Measurements from ENCODE around the gene PDCD2L. TPM values are rescaled to one million over a fixed set of nuclear protein-coding genes. Genes with fewer than 3 reads are reported as not detected.
"Not testable (repeated sequence)": the region's sequence is repeated elsewhere in the genome, so short reads cannot be mapped to it uniquely, and the experiment has no call there.

PDCD2L gene
- polyA plus RNA-seq, 1 donor (not counting 4 experiments of a cell fraction or from before 2014, with no cell fraction given) = 23.8 TPM

GRCh38 chr19:34367624-34367957 lies 36.6 kb upstream of the PDCD2L start:
- no peaks in the 10 kb centered on the region for H3K27me3 ChIP-seq (ENCODE audit: control insufficient read depth, extremely low read depth, insufficient read depth, low read length)
- dilution Hi-C loops (cut with MboI; ENCODE audit: extremely low pct_ligation_motif_present, low sequenced_read_pairs) = no loop called here

GRCh38 chr19:34368338-34368737 lies 35.9 kb upstream of the PDCD2L start:
- Histone ChIP-seq H3K9me3 (ENCODE audit: control insufficient read depth, low read depth, low read length) (no peaks in the 10 kb centered on the region), H3K27me3 (ENCODE audit: control insufficient read depth, extremely low read depth, insufficient read depth, low read length) (no peaks in the 10 kb centered on the region), H3K4me3 (ENCODE audit: control insufficient read depth in 2 of 3, extremely low read depth in 1 of 3, insufficient read depth in 2 of 3, low read depth in 1 of 3, low read length in 3 of 3) (no peak overlapping the region), H3K9ac (ENCODE audit: control insufficient read depth, extremely low read depth, insufficient read depth, low read length) (no peak overlapping the region), H3K9me1 (ENCODE audit: control insufficient read depth, extremely low read depth, insufficient read depth, low read length) (no peaks in the 10 kb centered on the region), H3K4me1 (ENCODE audit: control insufficient read depth, extremely low read depth, insufficient read depth, low read length) (peaks cover 18% of the 10 kb centered on the region), H3K4me2 (ENCODE audit: control insufficient read depth, extremely low read depth, insufficient read depth, low read depth, low read length) (no peak overlapping the region), H3K27ac (ENCODE audit: control insufficient read depth, insufficient read depth, low read length) (no peak overlapping the region), H4K20me1 (ENCODE audit: control insufficient read depth, extremely low read depth, insufficient read depth, low read length) (no peaks in the 10 kb centered on the region), H3K36me3 (ENCODE audit: control insufficient read depth in 2 of 2, extremely low read depth in 1 of 2, insufficient read depth in 2 of 2, low read length in 2 of 2) (peaks cover 20 to 24% of the 10 kb centered on the region in 2 experiments), H2AFZ (ENCODE audit: control insufficient read depth, low read length) (no peak overlapping the region), H3K79me2 (ENCODE audit: control insufficient read depth, insufficient read depth, low read length) (peaks cover 43% of the 10 kb centered on the region)
- FAIRE-seq = no peak
- no peak for TF ChIP-seq EZH2 (IDR thresholded peaks at IDR 0.05; ENCODE audit: low read length)
- no peak for TF ChIP-seq CTCF (optimal IDR thresholded peaks at IDR 0.05 in 1 of 3, IDR thresholded peaks at IDR 0.05 in 1 of 3, conservative IDR thresholded peaks at IDR 0.05 in 1 of 3; ENCODE audit: extremely low read depth in 1 of 3, insufficient read depth in 2 of 3, low read length in 3 of 3)
- dilution Hi-C loops (cut with MboI; ENCODE audit: extremely low pct_ligation_motif_present, low sequenced_read_pairs) = no loop called here
- no peak for DNase-seq (ENCODE audit: low read depth, low spot score)

More at GRCh38 chr19:34367624-34367957, 36.6 kb upstream of the PDCD2L start:
- Histone ChIP-seq H3K79me2 (ENCODE audit: control insufficient read depth, insufficient read depth, low read length) (peaks cover 43% of the 10 kb centered on the region), H3K36me3 (ENCODE audit: control insufficient read depth in 2 of 2, extremely low read depth in 1 of 2, insufficient read depth in 2 of 2, low read length in 2 of 2) (peaks cover 20 to 24% of the 10 kb centered on the region in 2 experiments), H3K9me3 (ENCODE audit: control insufficient read depth, low read depth, low read length) (no peaks in the 10 kb centered on the region), H3K4me2 (ENCODE audit: control insufficient read depth, extremely low read depth, insufficient read depth, low read depth, low read length) (no peak overlapping the region), H4K20me1 (ENCODE audit: control insufficient read depth, extremely low read depth, insufficient read depth, low read length) (no peaks in the 10 kb centered on the region), H2AFZ (ENCODE audit: control insufficient read depth, low read length) (no peak overlapping the region), H3K27ac (ENCODE audit: control insufficient read depth, insufficient read depth, low read length) (no peak overlapping the region), H3K4me3 (ENCODE audit: control insufficient read depth in 2 of 3, extremely low read depth in 1 of 3, insufficient read depth in 2 of 3, low read depth in 1 of 3, low read length in 3 of 3) (no peak overlapping the region), H3K9me1 (ENCODE audit: control insufficient read depth, extremely low read depth, insufficient read depth, low read length) (no peaks in the 10 kb centered on the region), H3K4me1 (ENCODE audit: control insufficient read depth, extremely low read depth, insufficient read depth, low read length) (peaks cover 18% of the 10 kb centered on the region), H3K9ac (ENCODE audit: control insufficient read depth, extremely low read depth, insufficient read depth, low read length) (no peak overlapping the region)
- FAIRE-seq (no peak), DNase-seq (ENCODE audit: low read depth, low spot score) (no peak)
- TF ChIP-seq EZH2 (IDR thresholded peaks at IDR 0.05; ENCODE audit: low read length) (no peak), CTCF (optimal IDR thresholded peaks at IDR 0.05 in 1 of 3, IDR thresholded peaks at IDR 0.05 in 1 of 3, conservative IDR thresholded peaks at IDR 0.05 in 1 of 3; ENCODE audit: extremely low read depth in 1 of 3, insufficient read depth in 2 of 3, low read length in 3 of 3) (no peak)

- H3K9me3 ChIP-seq (ENCODE audit: control insufficient read depth, low read depth, low read length); H3K9ac ChIP-seq (ENCODE audit: control insufficient read depth, extremely low read depth, insufficient read depth, low read length); H3K27ac ChIP-seq (ENCODE audit: control insufficient read depth, insufficient read depth, low read length); dilution Hi-C loops (cut with MboI; ENCODE audit: extremely low pct_ligation_motif_present, low sequenced_read_pairs); H3K4me3 ChIP-seq (ENCODE audit: control insufficient read depth in 2 of 3, extremely low read depth in 1 of 3, insufficient read depth in 2 of 3, low read depth in 1 of 3, low read length in 3 of 3); H3K9me1 ChIP-seq (ENCODE audit: control insufficient read depth, extremely low read depth, insufficient read depth, low read length); H2AFZ ChIP-seq (ENCODE audit: control insufficient read depth, low read length); H3K27me3 ChIP-seq (ENCODE audit: control insufficient read depth, extremely low read depth, insufficient read depth, low read length); H4K20me1 ChIP-seq (ENCODE audit: control insufficient read depth, extremely low read depth, insufficient read depth, low read length); DNase-seq (ENCODE audit: low read depth, low spot score); H3K4me2 ChIP-seq (ENCODE audit: control insufficient read depth, extremely low read depth, insufficient read depth, low read depth, low read length); FAIRE-seq: not testable (repeated sequence)
- H3K79me2 ChIP-seq (ENCODE audit: control insufficient read depth, insufficient read depth, low read length) = peaks cover 47% of the 10 kb centered on the region
- H3K36me3 ChIP-seq (ENCODE audit: control insufficient read depth in 2 of 2, extremely low read depth in 1 of 2, insufficient read depth in 2 of 2, low read length in 2 of 2) = peaks cover 20 to 27% of the 10 kb centered on the region in 2 experiments
- H3K4me1 ChIP-seq (ENCODE audit: control insufficient read depth, extremely low read depth, insufficient read depth, low read length) = peaks cover 18% of the 10 kb centered on the region
These were observed 35.0 kb upstream of the PDCD2L start for GRCh38 chr19:34369166-34369565.
